Measurements from ENCODE around the gene NDUFS4.

NDUFS4 gene

DNA sequence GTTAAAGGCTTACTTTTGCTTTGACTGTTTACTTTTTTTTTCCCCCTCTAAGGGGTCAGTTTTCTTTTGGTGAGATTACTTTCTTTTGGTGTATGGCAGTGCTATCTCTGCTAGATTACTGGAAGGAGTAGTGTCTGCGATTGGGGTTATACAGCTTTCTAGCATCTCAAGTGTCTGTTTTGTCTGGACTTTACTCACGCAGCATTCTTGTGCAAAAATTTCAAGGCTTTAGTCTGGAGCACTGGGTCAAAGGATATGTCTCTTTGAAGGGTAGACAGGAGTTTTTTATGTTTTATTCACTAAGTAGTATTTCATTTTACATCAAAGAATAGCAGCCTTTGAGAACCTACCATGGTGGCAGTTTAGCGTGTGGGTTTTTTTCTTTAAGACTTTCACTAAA lies 52.6 kb downstream of the NDUFS4 start:
- TF ChIP-seq, protein P1, sequence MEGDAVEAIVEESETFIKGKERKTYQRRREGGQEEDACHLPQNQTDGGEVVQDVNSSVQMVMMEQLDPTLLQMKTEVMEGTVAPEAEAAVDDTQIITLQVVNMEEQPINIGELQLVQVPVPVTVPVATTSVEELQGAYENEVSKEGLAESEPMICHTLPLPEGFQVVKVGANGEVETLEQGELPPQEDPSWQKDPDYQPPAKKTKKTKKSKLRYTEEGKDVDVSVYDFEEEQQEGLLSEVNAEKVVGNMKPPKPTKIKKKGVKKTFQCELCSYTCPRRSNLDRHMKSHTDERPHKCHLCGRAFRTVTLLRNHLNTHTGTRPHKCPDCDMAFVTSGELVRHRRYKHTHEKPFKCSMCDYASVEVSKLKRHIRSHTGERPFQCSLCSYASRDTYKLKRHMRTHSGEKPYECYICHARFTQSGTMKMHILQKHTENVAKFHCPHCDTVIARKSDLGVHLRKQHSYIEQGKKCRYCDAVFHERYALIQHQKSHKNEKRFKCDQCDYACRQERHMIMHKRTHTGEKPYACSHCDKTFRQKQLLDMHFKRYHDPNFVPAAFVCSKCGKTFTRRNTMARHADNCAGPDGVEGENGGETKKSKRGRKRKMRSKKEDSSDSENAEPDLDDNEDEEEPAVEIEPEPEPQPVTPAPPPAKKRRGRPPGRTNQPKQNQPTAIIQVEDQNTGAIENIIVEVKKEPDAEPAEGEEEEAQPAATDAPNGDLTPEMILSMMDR (IDR thresholded peaks at IDR 0.05; ENCODE audit: low read depth, low read length): no peak
- H3K4me3 ChIP-seq (ENCODE audit: low read depth, low read length): no peak overlapping the region

DNA sequence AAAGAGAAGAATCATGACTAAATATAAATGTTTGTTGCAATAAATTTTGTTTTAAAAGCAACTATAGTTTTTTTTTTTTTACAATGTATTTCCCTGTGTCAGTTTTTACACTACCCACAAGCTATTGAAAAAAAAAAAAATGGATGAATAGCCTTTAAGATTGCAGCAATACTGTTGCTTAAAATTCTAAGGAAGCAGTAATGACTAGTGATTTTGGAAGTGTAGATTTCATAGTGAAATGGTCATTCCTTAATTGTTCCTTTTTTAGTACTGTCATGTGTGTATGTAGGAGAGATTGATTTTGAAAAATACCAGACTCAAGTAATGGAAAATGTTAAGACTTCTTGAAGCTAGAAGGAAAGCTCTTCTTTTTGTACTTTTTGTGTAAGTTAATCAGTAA lies 53.1 kb downstream of the NDUFS4 start:
- no peak overlapping the region for H3K4me3 ChIP-seq (ENCODE audit: low read depth, low read length)
- TF ChIP-seq, protein P1 (IDR thresholded peaks at IDR 0.05; ENCODE audit: low read depth, low read length): no peak

DNA sequence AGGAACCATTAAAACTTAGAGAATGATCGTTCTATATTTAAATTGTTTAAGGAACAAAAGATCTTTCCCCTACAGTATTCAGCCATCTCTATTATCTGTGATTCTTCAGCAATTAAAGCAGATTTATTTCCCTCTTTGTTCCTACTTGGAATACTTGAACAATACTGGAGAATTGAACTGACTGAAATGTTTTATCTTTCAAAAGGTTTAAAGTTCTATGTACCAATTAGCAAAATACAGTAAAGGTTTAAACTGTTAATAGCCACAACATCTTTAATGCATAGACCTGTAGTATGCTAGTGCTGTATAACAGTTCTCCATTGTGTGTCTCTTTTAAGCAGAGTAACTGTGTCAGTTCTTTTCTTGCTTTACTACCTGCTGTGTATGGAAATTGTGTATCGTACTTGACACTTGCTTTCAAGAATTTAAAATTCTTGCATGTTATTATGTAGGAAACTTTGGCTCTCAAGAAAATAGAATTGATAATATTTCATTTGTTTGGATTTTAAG lies 54.0 kb downstream of the NDUFS4 start:
- TF ChIP-seq, protein P1 (IDR thresholded peaks at IDR 0.05; ENCODE audit: low read depth, low read length): no peak
- no peak overlapping the region for H3K4me3 ChIP-seq (ENCODE audit: low read depth, low read length)

DNA sequence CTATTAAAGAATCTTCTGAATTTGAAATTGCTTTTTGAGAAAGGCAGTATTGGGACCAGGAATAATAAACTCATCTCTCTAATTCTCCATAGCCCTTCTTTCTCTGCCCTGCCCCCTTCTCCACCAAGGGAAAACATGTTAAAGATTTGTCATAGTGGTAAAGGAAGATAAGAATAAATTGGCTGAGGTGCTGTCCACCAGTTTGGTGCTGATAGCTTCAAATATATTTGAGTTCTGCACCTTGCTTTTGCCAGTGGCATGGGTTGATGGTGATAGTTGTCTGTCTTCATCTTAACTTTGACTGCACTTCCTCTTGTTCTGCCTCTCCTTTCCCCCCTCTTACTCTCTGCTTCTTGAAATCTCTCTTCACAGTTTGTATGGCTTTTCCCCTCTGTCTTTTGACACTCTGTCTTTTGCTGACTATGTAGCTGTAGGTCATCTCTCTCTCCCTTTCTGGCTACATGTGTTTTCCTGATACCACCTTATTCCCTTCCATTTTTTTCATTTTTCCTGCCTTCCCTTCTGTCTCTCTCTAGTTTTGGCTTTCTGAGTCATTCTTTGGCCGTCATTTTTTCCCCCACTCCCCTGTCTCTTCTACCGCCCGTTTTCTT lies 56.6 kb downstream of the NDUFS4 start:
- TF ChIP-seq, protein P1 (IDR thresholded peaks at IDR 0.05; ENCODE audit: low read depth, low read length): no peak
- no peak overlapping the region for H3K4me3 ChIP-seq (ENCODE audit: low read depth, low read length)

DNA sequence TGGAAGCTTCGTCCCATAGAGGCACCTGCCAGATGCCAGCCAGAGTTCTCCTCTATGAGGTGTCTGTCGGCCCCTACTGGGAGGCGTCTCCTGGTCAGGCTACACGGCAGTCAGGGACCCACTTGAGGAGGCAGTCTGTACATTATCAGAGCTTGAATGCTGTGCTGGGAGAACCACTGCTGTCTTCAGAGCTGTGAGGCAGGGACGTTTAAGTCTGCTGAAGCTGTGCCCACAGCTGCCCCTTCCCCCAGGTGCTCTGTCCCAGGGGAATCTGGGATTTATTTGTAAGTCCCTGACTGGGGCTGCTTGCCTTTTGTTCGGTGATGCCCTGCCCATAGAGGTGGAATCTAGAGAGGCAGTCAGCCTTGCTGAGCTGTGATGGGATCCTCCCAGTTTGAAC lies 70.8 kb downstream of the NDUFS4 start:
- no peak overlapping the region for H3K4me3 ChIP-seq (ENCODE audit: low read depth, low read length)
- TF ChIP-seq, protein P1 (IDR thresholded peaks at IDR 0.05; ENCODE audit: low read depth, low read length): no peak

DNA sequence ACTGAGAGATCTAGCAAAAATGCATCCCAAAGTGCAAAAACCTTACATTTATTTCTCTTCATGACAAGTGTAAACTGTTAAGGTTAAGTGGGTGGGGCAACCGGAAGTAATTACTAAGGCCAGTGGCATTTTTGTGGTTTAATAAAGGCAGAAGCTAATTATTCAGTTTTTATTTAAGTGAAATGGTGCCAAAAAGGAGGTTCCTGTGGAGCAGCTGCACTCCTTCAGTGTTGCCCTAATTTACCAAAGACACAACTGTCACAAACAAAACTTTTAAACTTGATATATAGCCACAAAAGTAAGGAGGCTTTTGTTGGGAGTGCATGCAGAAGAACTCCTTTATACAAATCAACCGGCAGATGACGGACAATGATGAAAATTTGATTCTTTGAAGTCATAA lies 81.6 kb downstream of the NDUFS4 start:
- TF ChIP-seq, protein P1 (IDR thresholded peaks at IDR 0.05; ENCODE audit: low read depth, low read length): no peak

DNA sequence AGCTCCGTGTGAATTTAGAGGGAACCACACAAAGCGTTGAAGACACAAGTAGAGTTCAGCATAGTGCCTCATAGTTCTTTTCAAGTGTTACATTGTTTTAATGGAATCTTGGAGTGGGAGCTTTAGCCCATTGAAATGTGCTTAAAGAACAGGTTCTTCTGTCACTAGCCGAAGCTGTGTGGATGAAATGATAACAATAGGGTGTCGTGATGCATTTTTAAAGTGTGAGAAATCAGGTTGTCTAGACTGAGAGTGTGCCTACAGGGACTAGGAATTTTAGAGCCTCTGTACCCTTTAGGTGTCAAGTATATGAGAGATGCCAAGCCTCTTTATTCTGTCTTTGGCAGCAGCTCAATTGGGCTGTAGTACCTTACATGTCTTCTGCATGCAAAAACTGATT lies 83.0 kb downstream of the NDUFS4 start:
- TF ChIP-seq, protein P1 (IDR thresholded peaks at IDR 0.05; ENCODE audit: low read depth, low read length): no peak

More for the DNA sequence above, 81.6 kb downstream of the NDUFS4 start:
- no peak overlapping the region for H3K4me3 ChIP-seq (ENCODE audit: low read depth, low read length)

More for the DNA sequence above, 83.0 kb downstream of the NDUFS4 start:
- no peak overlapping the region for H3K4me3 ChIP-seq (ENCODE audit: low read depth, low read length)

All from WI38 (cell line).